K562 (cell line): ENCODE data around the gene SRL. TPM values are rescaled to one million over a fixed set of nuclear protein-coding genes. Genes with fewer than 3 reads are reported as not detected.

Source experiments
- ARID3A ChIP-seq: IDR thresholded peaks from 2 replicates; pipeline ENCODE4 v1.6.1; 2012; ENCODE audit warnings: low read depth, low read length, improper control_type of control experiment, borderline replicate concordance
- CBX3 ChIP-seq, 2 experiments: IDR thresholded peaks; 1 replicate in 1 of 2; 2 replicates in 1 of 2; pipeline ENCODE4 v1.6.1; 2012; ENCODE audit warnings: inconsistent platforms in 2 of 2, low read length in 2 of 2, borderline replicate concordance in 1 of 2, control low read depth in 1 of 2
- EGR1 ChIP-seq: fragments of 450-650 bp; conservative IDR thresholded peaks from 2 replicates; pipeline ENCODE4 v1.6.1; 2017; ENCODE audit warnings: mild to moderate bottlenecking
- FOXP4 ChIP-seq: sonication (generic); formaldehyde crosslinking; IDR thresholded peaks from 2 replicates; pipeline ENCODE4 v1.8.0; 2022; ENCODE audit warnings: mild to moderate bottlenecking, missing genetic modification reagents, borderline replicate concordance
- GTF2A2 ChIP-seq: IDR thresholded peaks from 2 replicates; pipeline ENCODE4 v1.6.1; 2016; ENCODE audit warnings: mild to moderate bottlenecking, missing genetic modification characterization, missing compliant biosample characterization
- KLF1 ChIP-seq: fragments of 450-650 bp; IDR thresholded peaks from 2 replicates; pipeline ENCODE4 v1.6.1; 2016; ENCODE audit warnings: missing genetic modification characterization, missing compliant biosample characterization
- MLLT1 ChIP-seq, 2 experiments: fragments of 450-650 bp; IDR thresholded peaks; 2 replicates each; pipeline ENCODE4 v1.6.1; 2016
- NCOA2 ChIP-seq, 2 experiments: fragments of 450-650 bp; IDR thresholded peaks; 2 replicates each; pipeline ENCODE4 v1.6.1; 2018; ENCODE audit warnings: mild to moderate bottlenecking in 2 of 2, moderate library complexity in 1 of 2; ENCODE audit not compliant: partially characterized antibody in 2 of 2
- NFYB ChIP-seq: IDR thresholded peaks from 2 replicates; pipeline ENCODE4 v1.6.1; 2011; ENCODE audit warnings: mild to moderate bottlenecking, moderate library complexity; ENCODE audit not compliant: insufficient read length; ENCODE audit errors: extremely low read depth
- NR0B1 ChIP-seq: fragments of 450-650 bp; IDR thresholded peaks from one replicate; pipeline ENCODE4 v1.6.1; 2018; ENCODE audit warnings: mild to moderate bottlenecking, moderate library complexity; ENCODE audit not compliant: partially characterized antibody
- POLR3G ChIP-seq: IDR thresholded peaks from 2 replicates; pipeline ENCODE4 v1.6.1; 2011; ENCODE audit not compliant: insufficient read length, insufficient replicate concordance; ENCODE audit errors: extremely low read depth
- SMARCC2 ChIP-seq: fragments of 450-650 bp; IDR thresholded peaks from 2 replicates; pipeline ENCODE4 v1.6.1; 2017; ENCODE audit warnings: antibody characterized with exemption, moderate library complexity, mild to moderate bottlenecking, low read depth
- XRCC5 ChIP-seq: fragments of 200-400 bp; formaldehyde crosslinking; IDR thresholded peaks from 2 replicates; pipeline ENCODE4 v1.6.1; 2017; ENCODE audit warnings: low read depth, mild to moderate bottlenecking, low read length
- ZNF444 ChIP-seq: fragments of 250-450 bp; sonication (Bioruptor Pico); IDR thresholded peaks from 2 replicates; pipeline ENCODE4 v1.4.0; 2020; ENCODE audit warnings: mild to moderate bottlenecking, moderate library complexity
- polyA plus RNA-seq, 8 experiments: library from polyadenylated mRNA; depleted of rRNA in 4 of 8; stranded (reverse) in 5 of 8; unstranded in 3 of 8; fragments of >200 nt; fragmentation: Nextera tagmentation in 2 of 8; fragmentation: Illumina TruSeq in 1 of 8; extraction: Ambion mirVana in 2 of 8; extraction: Trizol in 1 of 8; gene quantifications; 2 replicates each; pipeline versions ENCODE4 v1.2.1 to v1.2.3, GENCODE V29; 2011 to 2014; ENCODE audit warnings: inconsistent platforms in 1 of 8, missing spikeins in 1 of 8
- total RNA-seq, 7 experiments: library from RNA; depleted of rRNA in 6 of 7; stranded (reverse); fragments of >200 nt in 6 of 7; fragmentation: Illumina TruSeq in 2 of 7; extraction: Trizol in 2 of 7; gene quantifications; 2 replicates each; pipeline versions ENCODE4 v1.2.1 to v1.2.3, GENCODE V29; 2011 to 2021; ENCODE audit warnings: low replicate concordance in 1 of 7
- TF ChIP-seq, protein P1 (sequence below): fragments of 450-650 bp; IDR thresholded peaks from 2 replicates; pipeline ENCODE4 v1.6.1; 2017; ENCODE audit warnings: antibody characterized with exemption
- TF ChIP-seq, protein P2 (sequence below): sonication (generic); formaldehyde crosslinking; IDR thresholded peaks from 2 replicates; pipeline ENCODE4 v1.8.0; 2022; ENCODE audit warnings: missing genetic modification reagents, mild to moderate bottlenecking, moderate library complexity, borderline replicate concordance

Gene SRL
- total and polyA plus RNA-seq, 9 of the 15 experiments (the other 6 are each of a cell fraction or from before 2014, with no cell fraction given): 0.01 TPM; not detected in 8

DNA sequence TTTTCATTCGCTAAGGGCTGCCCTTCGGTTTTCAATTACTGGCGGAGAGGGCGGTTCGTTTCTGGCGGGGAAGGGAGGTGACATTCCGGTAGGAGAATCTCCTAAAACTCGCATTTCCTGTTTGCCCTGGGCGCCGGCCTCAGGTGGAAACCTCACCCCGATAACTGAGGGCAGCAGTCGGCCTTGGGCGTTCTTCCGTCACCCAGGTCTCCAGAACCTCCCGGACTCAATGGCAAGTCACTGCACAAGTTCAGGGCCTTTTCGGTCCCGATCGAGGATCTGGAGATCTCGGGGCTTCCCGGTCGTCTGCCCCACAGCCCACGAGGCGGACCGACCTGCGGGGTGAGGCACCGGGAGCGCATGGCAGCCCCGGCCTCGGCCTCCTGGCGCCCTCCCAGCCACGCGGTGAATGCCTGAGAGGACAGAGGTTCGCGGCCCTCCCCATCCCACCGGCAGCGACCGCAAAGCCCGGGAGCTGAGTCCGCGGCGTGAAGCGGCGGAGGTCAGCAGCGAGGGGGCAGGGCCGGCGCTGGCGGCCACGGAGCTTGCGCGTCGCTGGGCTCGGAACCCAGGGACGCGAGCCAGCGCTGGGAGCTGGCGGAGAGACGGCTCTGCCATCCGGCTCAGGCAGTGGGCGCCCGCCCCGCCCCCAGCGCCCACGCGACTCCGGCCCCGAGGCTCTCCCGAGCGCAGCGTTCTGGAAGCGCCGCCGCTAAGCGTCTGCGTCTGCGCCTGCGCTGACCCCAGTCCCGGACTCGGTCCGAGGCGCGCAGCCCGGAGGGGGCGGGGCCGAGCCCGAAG, 58.4 kb downstream of the SRL start (continued):
- TF ChIP-seq NR0B1 (no peak), NFYB (no peak), XRCC5 (0 out of 2 replicates have a peak, but pooled peaks have one; percentile 37), POLR3G (no peak), SMARCC2 (no peak; the same call in 1 of the 2 replicates), KLF1 (tag) (no peak), FOXP4 (peak; percentile 84; the same call in 1 of the 2 replicates), GTF2A2 (tag) (no peak), NCOA2 (IDR thresholded peaks at IDR 0.05; ENCODE audit: partially characterized antibody in 2 of 2) (no peak), ARID3A (no peak), CBX3 (IDR thresholded peaks at IDR 0.05; ENCODE audit: borderline replicate concordance in 1 of 2, low read length in 2 of 2) (no peak), EGR1 (peak; percentile 92), ZNF444 (CRISPR knock-in tag) (no peak; the same call in 1 of the 2 replicates), MLLT1 (IDR thresholded peaks at IDR 0.05) (peak in 1 of 2 experiments; percentile 65; a peak in 1 of 4 replicates)
- TF ChIP-seq, protein P1, sequence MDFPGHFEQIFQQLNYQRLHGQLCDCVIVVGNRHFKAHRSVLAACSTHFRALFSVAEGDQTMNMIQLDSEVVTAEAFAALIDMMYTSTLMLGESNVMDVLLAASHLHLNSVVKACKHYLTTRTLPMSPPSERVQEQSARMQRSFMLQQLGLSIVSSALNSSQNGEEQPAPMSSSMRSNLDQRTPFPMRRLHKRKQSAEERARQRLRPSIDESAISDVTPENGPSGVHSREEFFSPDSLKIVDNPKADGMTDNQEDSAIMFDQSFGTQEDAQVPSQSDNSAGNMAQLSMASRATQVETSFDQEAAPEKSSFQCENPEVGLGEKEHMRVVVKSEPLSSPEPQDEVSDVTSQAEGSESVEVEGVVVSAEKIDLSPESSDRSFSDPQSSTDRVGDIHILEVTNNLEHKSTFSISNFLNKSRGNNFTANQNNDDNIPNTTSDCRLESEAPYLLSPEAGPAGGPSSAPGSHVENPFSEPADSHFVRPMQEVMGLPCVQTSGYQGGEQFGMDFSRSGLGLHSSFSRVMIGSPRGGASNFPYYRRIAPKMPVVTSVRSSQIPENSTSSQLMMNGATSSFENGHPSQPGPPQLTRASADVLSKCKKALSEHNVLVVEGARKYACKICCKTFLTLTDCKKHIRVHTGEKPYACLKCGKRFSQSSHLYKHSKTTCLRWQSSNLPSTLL: no peak
- TF ChIP-seq, protein P2, sequence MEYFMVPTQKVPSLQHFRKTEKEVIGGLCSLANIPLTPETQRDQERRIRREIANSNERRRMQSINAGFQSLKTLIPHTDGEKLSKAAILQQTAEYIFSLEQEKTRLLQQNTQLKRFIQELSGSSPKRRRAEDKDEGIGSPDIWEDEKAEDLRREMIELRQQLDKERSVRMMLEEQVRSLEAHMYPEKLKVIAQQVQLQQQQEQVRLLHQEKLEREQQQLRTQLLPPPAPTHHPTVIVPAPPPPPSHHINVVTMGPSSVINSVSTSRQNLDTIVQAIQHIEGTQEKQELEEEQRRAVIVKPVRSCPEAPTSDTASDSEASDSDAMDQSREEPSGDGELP (CRISPR knock-in tag): no peak
